B cell (primary cell): Measurements from ENCODE around the gene COPZ1. TPM values are rescaled to one million over a fixed set of nuclear protein-coding genes. Genes with fewer than 3 reads are reported as not detected.
"Not testable (repeated sequence)": the region's sequence is repeated elsewhere in the genome, so short reads cannot be mapped to it uniquely, and the experiment has no call there.

ENCODE experiments used
- ATAC-seq: fragments of 200-7000 bp; cut with Tn5 transposase; one replicate; pipeline ENCODE4 v1.10.0; 2021; ENCODE audit warnings: low read depth, mild to moderate bottlenecking, moderate number of reproducible peaks, moderate library complexity
- CTCF ChIA-PET: fragments of 350-600 bp; sonication (Branson Sonifier 250); formaldehyde crosslinking; loops from one replicate; lab custom pipeline; 2021; ENCODE audit warnings: antibody characterized with exemption, inconsistent platforms; lab: Charles Lee
- POLR2A ChIA-PET: fragments of 350-600 bp; sonication (Branson Sonifier 250); formaldehyde crosslinking; loops from one replicate; lab custom pipeline; 2021; ENCODE audit warnings: antibody characterized with exemption; lab: Charles Lee
- DNase-seq: peaks from one replicate; pipeline ENCODE4 v3.0.0; 2013
- H2AFZ ChIP-seq: 2 replicates; pipeline ENCODE4 v1.6.1; 2012; ENCODE audit warnings: mild to moderate bottlenecking, low read depth, low read length; ENCODE audit not compliant: insufficient read depth, poor library complexity, severe bottlenecking
- H3K27ac ChIP-seq, 2 donors: 1 replicate in 1 of 2; 2 replicates in 1 of 2; pipeline ENCODE4 v1.5.1; 2012 to 2013; ENCODE audit warnings: low read length in 2 of 2, mild to moderate bottlenecking in 2 of 2, moderate library complexity in 1 of 2
- H3K27me3 ChIP-seq, 4 experiments: fragments of 200-600 bp in 1 of 4; sonication (generic) in 1 of 4; replicated peaks in 1 of 4; 1 replicate in 2 of 4; 2 replicates in 2 of 4; pipeline versions ENCODE4 v1.6.1 to v1.7.0; 2013 to 2016; ENCODE audit warnings: low read length in 3 of 4, mild to moderate bottlenecking in 2 of 4, mixed read lengths in 1 of 4, moderate library complexity in 1 of 4; ENCODE audit not compliant: insufficient read depth in 4 of 4, control insufficient read depth in 3 of 4; ENCODE audit errors: control extremely low read depth in 1 of 4
- H3K36me3 ChIP-seq, 2 experiments: replicated peaks in 1 of 2; 1 replicate in 1 of 2; 2 replicates in 1 of 2; pipeline versions ENCODE4 v1.6.1 to v1.7.1; 2013; ENCODE audit warnings: low read length in 1 of 2; ENCODE audit not compliant: insufficient read depth in 2 of 2, control insufficient read depth in 1 of 2; ENCODE audit errors: control extremely low read depth in 1 of 2, extremely low read depth in 1 of 2
- H3K4me1 ChIP-seq, 2 donors: fragments of 200-600 bp in 1 of 2; sonication (generic) in 1 of 2; 1 replicate in 1 of 2; 2 replicates in 1 of 2; pipeline versions ENCODE4 v1.5.1 to v1.6.1; 2013 to 2017; ENCODE audit warnings: low read length in 2 of 2; ENCODE audit not compliant: control insufficient read depth in 2 of 2, insufficient read depth in 2 of 2
- H3K4me2 ChIP-seq: replicated peaks from 2 replicates; pipeline ENCODE3; 2012; ENCODE audit warnings: mild to moderate bottlenecking, low read depth, low read length; ENCODE audit not compliant: poor library complexity, severe bottlenecking
- H3K4me3 ChIP-seq, 5 experiments: fragments of 200-600 bp in 1 of 5; sonication (generic) in 1 of 5; 1 replicate in 3 of 5; 2 replicates in 2 of 5; pipeline versions ENCODE4 v1.5.1 to v1.7.0; 2011 to 2016; ENCODE audit warnings: low read length in 4 of 5, mild to moderate bottlenecking in 4 of 5, low read depth in 2 of 5, control low read depth in 1 of 5, moderate library complexity in 1 of 5; ENCODE audit not compliant: insufficient read depth in 1 of 5; ENCODE audit errors: control extremely low read depth in 1 of 5, extremely low read depth in 1 of 5
- H3K79me2 ChIP-seq: fragments of 200-600 bp; sonication (generic); one replicate; pipeline ENCODE4 v1.6.0; 2016; ENCODE audit warnings: low read length; ENCODE audit not compliant: control insufficient read depth, insufficient read depth
- H3K9ac ChIP-seq: fragments of 200-600 bp; sonication (generic); 2 replicates; pipeline ENCODE4 v1.6.1; 2017; ENCODE audit warnings: mild to moderate bottlenecking, low read length, moderate library complexity
- H3K9me3 ChIP-seq, 3 donors: one replicate each; pipeline versions ENCODE4 v1.6.1 to v1.7.1; 2013; ENCODE audit warnings: low read length in 2 of 3; ENCODE audit not compliant: control insufficient read depth in 2 of 3, insufficient read depth in 1 of 3; ENCODE audit errors: control extremely low read depth in 1 of 3
- H4K20me1 ChIP-seq: 2 replicates; pipeline ENCODE4 v1.6.0; 2012; ENCODE audit warnings: mild to moderate bottlenecking, low read length; ENCODE audit not compliant: insufficient read depth, control insufficient read depth, poor library complexity, severe bottlenecking
- H3K27ac Mint-ChIP-seq: one replicate; pipeline ENCODE4 v1.8.0; 2021; ENCODE audit warnings: mixed read lengths
- H3K27me3 Mint-ChIP-seq: one replicate; pipeline ENCODE4 v1.8.0; 2021; ENCODE audit warnings: mixed read lengths
- H3K4me1 Mint-ChIP-seq: one replicate; pipeline ENCODE4 v1.8.0; 2021; ENCODE audit warnings: mixed read lengths
- H3K4me3 Mint-ChIP-seq: one replicate; pipeline ENCODE4 v1.8.0; 2021; ENCODE audit warnings: mixed read lengths
- H3K9me3 Mint-ChIP-seq: one replicate; pipeline ENCODE4 v1.8.0; 2022; ENCODE audit warnings: mixed read lengths; ENCODE audit not compliant: insufficient read depth
- CTCF ChIP-seq: fragments of 200-600 bp; IDR thresholded peaks from one replicate; pipeline ENCODE4 v1.8.0; 2022; ENCODE audit warnings: antibody characterized with exemption, mild to moderate bottlenecking
- EZH2 ChIP-seq: IDR thresholded peaks from 2 replicates; pipeline ENCODE4 v1.6.1; 2012; ENCODE audit warnings: borderline replicate concordance, low read depth, mild to moderate bottlenecking, moderate library complexity, low read length; ENCODE audit not compliant: insufficient read depth, poor library complexity, severe bottlenecking
- WGBS: methylation state at CpG from one replicate; pipeline ENCODE4 v1.1.5; 2013; ENCODE audit warnings: missing lambda C conversion rate; ENCODE audit not compliant: insufficient coverage; 5-methylcytosine and 5-hydroxymethylcytosine counted together
- intact Hi-C: fragments of 100-400 bp; cut with micrococcal nuclease; formaldehyde crosslinking; loops from one replicate; pipeline ENCODE4 v1.10.0; 2022
- polyA plus RNA-seq: library from polyadenylated mRNA; depleted of rRNA; stranded (reverse); fragments of >200 nt; gene quantifications from 2 replicates; pipeline ENCODE4 v1.2.3, GENCODE V29; 2012
- total RNA-seq, 2 donors: library from RNA; stranded (reverse); fragments of 120-200 nt in 1 of 2; gene quantifications; 1 replicate in 1 of 2; 2 replicates in 1 of 2; pipeline versions ENCODE4 v1.2.3 to v1.2.4, GENCODE V29; 2013 to 2022

The COPZ1 gene
- total and polyA plus RNA-seq, 2 donors (not counting 1 experiment from before 2014, with no cell fraction given), result 54.9 to 72.1 TPM

- ATAC-seq, result no peak
- CTCF ChIA-PET, result interaction anchor here (0.6 to 2.1 kb wide), 5 partner anchors 9 to 42 kb away, joined by 3 to 9 read pairs (median 3); partner anchors contain the start of gene COPZ1
- intact Hi-C loops, result loop anchor here (5.0 kb wide), 1 partner anchor 276 kb away; the partner anchor contains the start of gene HOXC8
- Mint-ChIP-seq H3K27me3 (no peaks in the 10 kb centered on the region), H3K4me3 (no peak overlapping the region), H3K4me1 (peaks cover 53% of the 10 kb centered on the region), H3K27ac (no peak overlapping the region), H3K9me3 (no peaks in the 10 kb centered on the region)
- Histone ChIP-seq H3K27me3 (no peaks in the 10 kb centered on the region), H3K4me2 (peak overlapping the region; percentile 93), H3K4me1 (peaks cover 53 to 54% of the 10 kb centered on the region in 2 donors), H3K27ac (peak overlapping the region in 1 of 2 donors; percentile 35), H3K9ac (peak overlapping the region; percentile 99), H2AFZ (no peak overlapping the region), H3K4me3 (peak overlapping the region in 1 of 5 experiments; percentile 99), H3K79me2 (peaks cover 40% of the 10 kb centered on the region), H4K20me1 (peaks cover 46% of the 10 kb centered on the region), H3K36me3 (peaks cover 2 to 64% of the 10 kb centered on the region in 2 experiments), H3K9me3 (no peaks in the 10 kb centered on the region)
- no peak for DNase-seq
- POLR2A ChIA-PET, result interaction anchor here (0.8 kb wide), 1 partner anchor 1064 kb away, joined by 3 read pairs; no protein-coding TSS in a partner anchor
- TF ChIP-seq CTCF, result no peak
- TF ChIP-seq EZH2, result no peak
- 57% methylated on average over 7 of the region's 11 CpGs for WGBS
Observed at GRCh38 chr12:54282949-54283593, 41.9 kb upstream of the COPZ1 start.

DNA sequence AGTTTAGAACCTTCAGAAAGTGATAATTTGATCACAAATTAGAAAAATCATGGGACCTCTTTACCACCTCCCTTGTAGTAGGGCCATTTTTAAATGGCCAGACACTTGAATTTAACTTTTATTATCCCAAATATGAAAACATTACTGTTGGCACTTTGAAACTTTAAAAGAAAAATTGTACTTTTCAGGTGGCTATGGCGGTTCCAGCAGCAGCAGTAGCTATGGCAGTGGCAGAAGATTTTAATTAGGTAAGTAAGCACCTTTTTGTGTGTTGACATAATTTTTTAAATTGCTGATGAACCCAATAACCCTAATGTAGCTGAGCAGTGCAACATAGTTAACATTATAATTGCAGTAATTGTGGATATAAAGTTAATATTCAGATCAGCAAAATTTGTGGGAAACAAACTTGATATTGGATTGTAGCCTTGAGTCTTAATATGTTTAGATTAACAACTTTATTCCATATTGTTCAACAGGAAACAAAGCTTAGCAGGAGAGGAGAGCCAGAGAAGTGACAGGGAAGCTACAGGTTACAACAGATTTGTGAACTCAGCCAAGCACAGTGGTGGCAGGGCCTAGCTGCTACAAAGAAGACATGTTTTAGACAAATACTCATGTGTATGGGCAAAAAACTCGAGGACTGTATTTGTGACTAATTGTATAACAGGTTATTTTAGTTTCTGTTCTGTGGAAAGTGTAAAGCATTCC is 40.7 kb upstream of the COPZ1 start:
- not testable (repeated sequence) for H3K9ac ChIP-seq

More for the DNA sequence above, 40.7 kb upstream of the COPZ1 start:
- Histone ChIP-seq H3K4me2 (peak overlapping the region; percentile 93), H3K4me1 (peaks cover 44 to 47% of the 10 kb centered on the region in 2 donors), H3K79me2 (peaks cover 29% of the 10 kb centered on the region), H3K36me3 (peaks cover 2 to 70% of the 10 kb centered on the region in 2 experiments), H4K20me1 (peaks cover 46% of the 10 kb centered on the region)
- Mint-ChIP-seq H3K4me1 (peaks cover 56% of the 10 kb centered on the region), H3K4me3 (peak overlapping the region; percentile 46)
- not testable (repeated sequence) for DNase-seq, H3K27me3 ChIP-seq, H3K4me3 ChIP-seq, H3K9me3 Mint-ChIP-seq, H3K27me3 Mint-ChIP-seq, ATAC-seq, H3K9me3 ChIP-seq, H2AFZ ChIP-seq, H3K27ac Mint-ChIP-seq, H3K27ac ChIP-seq
- CTCF ChIA-PET, result interaction anchor here (0.7 to 2.1 kb wide), 7 partner anchors 9 to 50 kb away, joined by 3 to 9 read pairs (median 3); partner anchors contain the start of gene COPZ1
- intact Hi-C loops, result loop anchor here (5.0 kb wide), 1 partner anchor 277 kb away; the partner anchor contains the start of gene HOXC8
- POLR2A ChIA-PET, result interaction anchor here (1.3 kb wide), 1 partner anchor 41 kb away, joined by 3 read pairs; the partner anchor contains the start of gene COPZ1
- WGBS, result 20% methylated on average over 1 of the region's 2 CpGs
